ENCODE results near the gene CWH43. TPM values are rescaled to one million over a fixed set of nuclear protein-coding genes. Genes with fewer than 3 reads are reported as not detected.
"Not testable (repeated sequence)": the region's sequence is repeated elsewhere in the genome, so short reads cannot be mapped to it uniquely, and the experiment has no call there.

The CWH43 gene
- total RNA-seq, 3 donors from 2014 or later (not counting 1 experiment from before 2014, with no cell fraction given) = not detected

- Histone ChIP-seq H3K4me3 (ENCODE audit: low read length) (no peak overlapping the region), H3K36me3 (ENCODE audit: control insufficient read depth, insufficient read depth, low read length) (no peaks in the 10 kb centered on the region), H3K9me3 (ENCODE audit: control insufficient read depth, insufficient read depth, low read length) (no peaks in the 10 kb centered on the region), H3K4me1 (ENCODE audit: control insufficient read depth, insufficient read depth, low read length) (no peaks in the 10 kb centered on the region), H3K27ac (ENCODE audit: low read length) (no peak overlapping the region), H3K27me3 (ENCODE audit: control insufficient read depth, insufficient read depth, low read length) (peaks cover 3% of the 10 kb centered on the region)
- Mint-ChIP-seq H3K36me3 (no peaks in the 10 kb centered on the region), H3K9me3 (peaks cover 0 to 3% of the 10 kb centered on the region in 2 donors), H3K27me3 (ENCODE audit: low read depth in 2 of 2) (peaks cover 19 to 50% of the 10 kb centered on the region in 2 donors), H3K4me1 (no peaks in the 10 kb centered on the region), H3K27ac (no peak overlapping the region), H3K4me3 (no peak overlapping the region)
- TF ChIP-seq CTCF (IDR thresholded peaks at IDR 0.05) = no peak
- WGBS (ENCODE audit: insufficient coverage) = 95% methylated on average over 4 of the region's 6 CpGs
- DNase-seq = no peak
- no peak for ATAC-seq
- intact Hi-C loops (cut with micrococcal nuclease) = no loop called here
Observed at GRCh38 chr4:48979914-48980579, 6.0 kb upstream of the CWH43 start.

DNA sequence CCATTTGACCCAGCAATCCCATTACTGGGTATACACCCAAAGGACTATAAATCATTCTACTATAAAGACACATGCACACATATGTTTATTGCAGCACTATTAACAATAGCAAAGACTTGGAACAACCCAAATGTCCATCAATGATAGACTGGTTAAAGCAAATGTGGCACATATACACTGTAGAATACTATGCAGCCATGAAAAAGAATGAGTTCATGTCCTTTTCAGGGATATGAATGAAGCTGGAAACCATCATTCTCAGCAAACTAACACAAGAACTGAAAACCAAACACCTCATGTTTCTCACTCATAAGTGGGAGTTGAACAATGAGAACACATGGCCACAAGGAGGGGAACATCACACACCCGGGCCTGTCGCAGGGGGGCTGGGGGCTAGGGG is 2.1 kb upstream of the CWH43 start:
- not testable (repeated sequence) for H3K27ac Mint-ChIP-seq

GRCh38 chr4:48985602-48985975 is 486 bp upstream of the CWH43 start:
- WGBS (ENCODE audit: insufficient coverage) = 30% methylated on average over 18 of the region's 18 CpGs
- no peak for TF ChIP-seq CTCF (IDR thresholded peaks at IDR 0.05)
- DNase-seq = no peak
- Histone ChIP-seq H3K4me3 (ENCODE audit: low read length) (no peak overlapping the region), H3K27me3 (ENCODE audit: control insufficient read depth, insufficient read depth, low read length) (peaks cover 8% of the 10 kb centered on the region), H3K27ac (ENCODE audit: low read length) (no peak overlapping the region), H3K9me3 (ENCODE audit: control insufficient read depth, insufficient read depth, low read length) (no peaks in the 10 kb centered on the region), H3K4me1 (ENCODE audit: control insufficient read depth, insufficient read depth, low read length) (no peaks in the 10 kb centered on the region), H3K36me3 (ENCODE audit: control insufficient read depth, insufficient read depth, low read length) (no peaks in the 10 kb centered on the region)
- Mint-ChIP-seq H3K36me3 (no peaks in the 10 kb centered on the region), H3K27me3 (ENCODE audit: low read depth in 2 of 2) (peaks cover 31 to 61% of the 10 kb centered on the region in 2 donors), H3K4me1 (no peaks in the 10 kb centered on the region), H3K27ac (no peak overlapping the region), H3K9me3 (peaks cover 0 to 3% of the 10 kb centered on the region in 2 donors), H3K4me3 (no peak overlapping the region)
- intact Hi-C loops (cut with micrococcal nuclease) = no loop called here
- ATAC-seq = no peak

More for the DNA sequence above, 2.1 kb upstream of the CWH43 start:
- H3K36me3 ChIP-seq (ENCODE audit: control insufficient read depth, insufficient read depth, low read length); H3K27ac ChIP-seq (ENCODE audit: low read length); ATAC-seq; intact Hi-C loops (cut with micrococcal nuclease); H3K4me1 ChIP-seq (ENCODE audit: control insufficient read depth, insufficient read depth, low read length); H3K4me3 ChIP-seq (ENCODE audit: low read length); H3K9me3 ChIP-seq (ENCODE audit: control insufficient read depth, insufficient read depth, low read length); H3K9me3 Mint-ChIP-seq; H3K27me3 ChIP-seq (ENCODE audit: control insufficient read depth, insufficient read depth, low read length); H3K4me1 Mint-ChIP-seq; DNase-seq; H3K4me3 Mint-ChIP-seq; H3K36me3 Mint-ChIP-seq: not testable (repeated sequence)
- peaks cover 31 to 51% of the 10 kb centered on the region in 2 donors for H3K27me3 Mint-ChIP-seq (ENCODE audit: low read depth in 2 of 2)
- 87% methylated on average over 2 of the region's 2 CpGs for WGBS (ENCODE audit: insufficient coverage)

DNA sequence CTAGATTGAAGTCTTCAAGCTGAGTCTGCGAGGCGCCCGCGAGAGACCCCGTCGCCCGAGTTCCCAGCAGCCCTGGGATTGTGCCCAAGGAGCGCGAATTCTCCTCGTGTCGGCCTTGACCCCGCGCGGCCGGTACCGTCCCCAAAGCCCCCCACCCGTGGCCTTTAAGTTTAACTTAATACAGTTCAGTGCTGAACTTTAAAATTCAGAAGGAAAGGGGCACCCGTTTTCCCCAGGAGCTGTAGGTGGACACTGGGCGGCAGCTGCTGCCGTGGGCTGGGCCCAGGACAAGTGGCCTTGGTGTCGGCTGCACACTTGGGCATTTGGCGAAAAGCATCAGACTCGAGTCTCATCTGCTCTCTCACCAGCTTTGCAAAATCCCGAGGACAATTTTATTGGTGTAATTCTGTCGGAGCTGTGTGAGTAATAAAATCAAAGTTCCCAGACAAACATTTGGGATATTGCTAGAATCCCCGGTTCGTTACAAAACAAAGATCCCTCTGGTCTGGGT is 634 bp downstream of the CWH43 start:
- 52% methylated on average over 27 of the region's 27 CpGs for WGBS (ENCODE audit: insufficient coverage)
- no peak overlapping the region for H3K27ac Mint-ChIP-seq
- Histone ChIP-seq H3K27ac (ENCODE audit: low read length) (no peak overlapping the region), H3K9me3 (ENCODE audit: control insufficient read depth, insufficient read depth, low read length) (no peaks in the 10 kb centered on the region), H3K27me3 (ENCODE audit: control insufficient read depth, insufficient read depth, low read length) (peaks cover 8% of the 10 kb centered on the region), H3K4me1 (ENCODE audit: control insufficient read depth, insufficient read depth, low read length) (no peaks in the 10 kb centered on the region), H3K36me3 (ENCODE audit: control insufficient read depth, insufficient read depth, low read length) (no peaks in the 10 kb centered on the region), H3K4me3 (ENCODE audit: low read length) (no peak overlapping the region)
- DNase-seq (no peak), ATAC-seq (no peak)
- H3K9me3 Mint-ChIP-seq = peaks cover 0 to 3% of the 10 kb centered on the region in 2 donors
- intact Hi-C loops (cut with micrococcal nuclease) = no loop called here
- TF ChIP-seq CTCF (IDR thresholded peaks at IDR 0.05) = no peak
- no peaks in the 10 kb centered on the region for H3K36me3 Mint-ChIP-seq
- H3K27me3 Mint-ChIP-seq (ENCODE audit: low read depth in 2 of 2) = peaks cover 34 to 65% of the 10 kb centered on the region in 2 donors
- H3K4me1 Mint-ChIP-seq = no peaks in the 10 kb centered on the region
- no peak overlapping the region for H3K4me3 Mint-ChIP-seq

Measured in natural killer cell (primary cell).